Measurements from ENCODE around the gene SMARCD1. TPM values are rescaled to one million over a fixed set of nuclear protein-coding genes. Genes with fewer than 3 reads are reported as not detected.

The SMARCD1 gene
- total RNA-seq, 1 experiment from 2014 or later, result 84.9 TPM

DNA sequence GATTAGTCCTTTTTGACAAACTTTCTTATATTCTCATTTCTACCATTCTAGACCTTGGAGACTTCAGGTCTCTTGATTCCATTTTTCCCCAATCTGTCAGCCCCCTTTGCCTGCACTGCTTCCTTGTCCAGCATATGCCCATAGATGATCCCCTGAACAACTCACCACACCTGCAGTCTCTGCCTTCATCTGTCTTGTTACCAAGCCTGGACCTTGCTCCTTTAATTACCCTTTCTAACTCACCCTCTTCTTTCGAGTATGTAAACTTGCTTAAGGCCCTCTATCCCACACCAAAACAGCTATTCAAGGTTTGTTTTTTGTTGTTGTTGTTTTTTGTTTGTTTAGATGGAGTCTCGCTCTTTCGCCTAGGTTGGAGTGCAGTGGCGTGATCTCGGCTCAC lies 36.5 kb downstream of the SMARCD1 start:
- BruUV-seq (replicated peaks), result no TSS peak
- Histone ChIP-seq H3K4me1 (ENCODE audit: control insufficient read depth, insufficient read depth, low read length) (no peaks in the 10 kb centered on the region), H3K36me3 (ENCODE audit: control insufficient read depth, insufficient read depth, low read length) (no peaks in the 10 kb centered on the region; the same call in 1 of the 2 replicates), H3K27ac (ENCODE audit: low read length) (no peak overlapping the region), H3K9me3 (ENCODE audit: control insufficient read depth, insufficient read depth, low read depth, low read length) (no peaks in the 10 kb centered on the region), H3K27me3 (ENCODE audit: control insufficient read depth, insufficient read depth, low read length) (no peaks in the 10 kb centered on the region), H3K4me3 (ENCODE audit: low read depth in 2 of 2, low read length in 2 of 2) (no peak overlapping the region)
- intact Hi-C loops (cut with micrococcal nuclease; ENCODE audit: unreplicated experiment) (no loop called here), in situ Hi-C loops (cut with HindIII; ENCODE audit: low pct_unique_long_range_greater_than_20kb, low sequenced_read_pairs) (no loop called here)
- CTCF ChIA-PET, result no interaction called here
- no peak for ATAC-seq
- POLR2A ChIA-PET, result no interaction called here
- no peak for DNase-seq (ENCODE audit: low read depth, low spot score)
- TF ChIP-seq SIN3A (IDR thresholded peaks at IDR 0.05; ENCODE audit: borderline replicate concordance, insufficient read depth, low read depth, low read length), result no peak
- no peak for TF ChIP-seq TCF7L2 (IDR thresholded peaks at IDR 0.05; ENCODE audit: low read depth, low read length)
- TF ChIP-seq, protein P1, sequence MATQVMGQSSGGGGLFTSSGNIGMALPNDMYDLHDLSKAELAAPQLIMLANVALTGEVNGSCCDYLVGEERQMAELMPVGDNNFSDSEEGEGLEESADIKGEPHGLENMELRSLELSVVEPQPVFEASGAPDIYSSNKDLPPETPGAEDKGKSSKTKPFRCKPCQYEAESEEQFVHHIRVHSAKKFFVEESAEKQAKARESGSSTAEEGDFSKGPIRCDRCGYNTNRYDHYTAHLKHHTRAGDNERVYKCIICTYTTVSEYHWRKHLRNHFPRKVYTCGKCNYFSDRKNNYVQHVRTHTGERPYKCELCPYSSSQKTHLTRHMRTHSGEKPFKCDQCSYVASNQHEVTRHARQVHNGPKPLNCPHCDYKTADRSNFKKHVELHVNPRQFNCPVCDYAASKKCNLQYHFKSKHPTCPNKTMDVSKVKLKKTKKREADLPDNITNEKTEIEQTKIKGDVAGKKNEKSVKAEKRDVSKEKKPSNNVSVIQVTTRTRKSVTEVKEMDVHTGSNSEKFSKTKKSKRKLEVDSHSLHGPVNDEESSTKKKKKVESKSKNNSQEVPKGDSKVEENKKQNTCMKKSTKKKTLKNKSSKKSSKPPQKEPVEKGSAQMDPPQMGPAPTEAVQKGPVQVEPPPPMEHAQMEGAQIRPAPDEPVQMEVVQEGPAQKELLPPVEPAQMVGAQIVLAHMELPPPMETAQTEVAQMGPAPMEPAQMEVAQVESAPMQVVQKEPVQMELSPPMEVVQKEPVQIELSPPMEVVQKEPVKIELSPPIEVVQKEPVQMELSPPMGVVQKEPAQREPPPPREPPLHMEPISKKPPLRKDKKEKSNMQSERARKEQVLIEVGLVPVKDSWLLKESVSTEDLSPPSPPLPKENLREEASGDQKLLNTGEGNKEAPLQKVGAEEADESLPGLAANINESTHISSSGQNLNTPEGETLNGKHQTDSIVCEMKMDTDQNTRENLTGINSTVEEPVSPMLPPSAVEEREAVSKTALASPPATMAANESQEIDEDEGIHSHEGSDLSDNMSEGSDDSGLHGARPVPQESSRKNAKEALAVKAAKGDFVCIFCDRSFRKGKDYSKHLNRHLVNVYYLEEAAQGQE (IDR thresholded peaks at IDR 0.05; ENCODE audit: insufficient read depth in 1 of 2, low read depth in 2 of 2, low read length in 1 of 2), result no peak
- TF ChIP-seq POLR2AphosphoS5 (IDR thresholded peaks at IDR 0.05; ENCODE audit: low read depth, low read length), result no peak

DNA sequence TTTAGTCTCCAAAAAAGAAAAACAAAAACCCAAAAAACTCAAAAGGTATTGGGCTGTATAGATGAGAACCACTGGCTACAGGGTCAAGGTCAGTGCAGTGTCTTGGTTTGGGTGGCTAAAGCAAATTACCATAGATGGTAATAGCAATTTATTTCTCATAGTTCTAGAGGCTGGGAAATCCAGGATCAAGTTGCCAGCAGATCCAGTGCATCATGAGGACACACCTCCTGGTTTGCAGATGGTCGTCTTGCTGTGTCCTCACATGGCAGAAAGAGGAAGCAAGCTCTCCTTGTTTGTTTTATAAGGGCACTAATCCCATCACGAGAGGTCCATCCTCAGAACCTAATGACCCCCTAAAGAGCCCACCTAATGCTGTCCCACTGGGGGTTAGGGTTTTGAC lies 38.1 kb downstream of the SMARCD1 start:
- no TSS peak for BruUV-seq (replicated peaks)
- Histone ChIP-seq H3K27ac (ENCODE audit: low read length) (no peak overlapping the region), H3K4me3 (ENCODE audit: low read depth in 2 of 2, low read length in 2 of 2) (no peak overlapping the region), H3K36me3 (ENCODE audit: control insufficient read depth, insufficient read depth, low read length) (no peaks in the 10 kb centered on the region; the same call in 1 of the 2 replicates), H3K9me3 (ENCODE audit: control insufficient read depth, insufficient read depth, low read depth, low read length) (no peaks in the 10 kb centered on the region), H3K4me1 (ENCODE audit: control insufficient read depth, insufficient read depth, low read length) (no peaks in the 10 kb centered on the region), H3K27me3 (ENCODE audit: control insufficient read depth, insufficient read depth, low read length) (no peaks in the 10 kb centered on the region)
- no peak for ATAC-seq
- TF ChIP-seq POLR2AphosphoS5 (IDR thresholded peaks at IDR 0.05; ENCODE audit: low read depth, low read length) (no peak), TCF7L2 (IDR thresholded peaks at IDR 0.05; ENCODE audit: low read depth, low read length) (no peak), SIN3A (IDR thresholded peaks at IDR 0.05; ENCODE audit: borderline replicate concordance, insufficient read depth, low read depth, low read length) (no peak)
- TF ChIP-seq, protein P1 (IDR thresholded peaks at IDR 0.05; ENCODE audit: insufficient read depth in 1 of 2, low read depth in 2 of 2, low read length in 1 of 2), result no peak
- TF ChIP-seq, protein P2, sequence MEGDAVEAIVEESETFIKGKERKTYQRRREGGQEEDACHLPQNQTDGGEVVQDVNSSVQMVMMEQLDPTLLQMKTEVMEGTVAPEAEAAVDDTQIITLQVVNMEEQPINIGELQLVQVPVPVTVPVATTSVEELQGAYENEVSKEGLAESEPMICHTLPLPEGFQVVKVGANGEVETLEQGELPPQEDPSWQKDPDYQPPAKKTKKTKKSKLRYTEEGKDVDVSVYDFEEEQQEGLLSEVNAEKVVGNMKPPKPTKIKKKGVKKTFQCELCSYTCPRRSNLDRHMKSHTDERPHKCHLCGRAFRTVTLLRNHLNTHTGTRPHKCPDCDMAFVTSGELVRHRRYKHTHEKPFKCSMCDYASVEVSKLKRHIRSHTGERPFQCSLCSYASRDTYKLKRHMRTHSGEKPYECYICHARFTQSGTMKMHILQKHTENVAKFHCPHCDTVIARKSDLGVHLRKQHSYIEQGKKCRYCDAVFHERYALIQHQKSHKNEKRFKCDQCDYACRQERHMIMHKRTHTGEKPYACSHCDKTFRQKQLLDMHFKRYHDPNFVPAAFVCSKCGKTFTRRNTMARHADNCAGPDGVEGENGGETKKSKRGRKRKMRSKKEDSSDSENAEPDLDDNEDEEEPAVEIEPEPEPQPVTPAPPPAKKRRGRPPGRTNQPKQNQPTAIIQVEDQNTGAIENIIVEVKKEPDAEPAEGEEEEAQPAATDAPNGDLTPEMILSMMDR (IDR thresholded peaks at IDR 0.05), result no peak
- ChIA-PET CTCF (no interaction called here), POLR2A (interaction anchor here (0.6 kb wide), 1 partner anchor 20 kb away, joined by 5 read pairs; no protein-coding TSS in a partner anchor)
- DNase-seq (ENCODE audit: low read depth, low spot score), result no peak
- in situ Hi-C loops (cut with HindIII; ENCODE audit: low pct_unique_long_range_greater_than_20kb, low sequenced_read_pairs), result no loop called here
- intact Hi-C loops (cut with micrococcal nuclease; ENCODE audit: unreplicated experiment), result no loop called here

All from Panc1 (cell line).